AG04450 (cell line): ENCODE results near the gene OSCP1. TPM values are rescaled to one million over a fixed set of nuclear protein-coding genes. Genes with fewer than 3 reads are reported as not detected.

Experiments used
- CTCF ChIA-PET: fragments of 300-600, 350-600 bp; formaldehyde crosslinking; extraction: SDS; loops from one replicate; lab custom pipeline; 2022; ENCODE audit warnings: antibody characterized with exemption, inconsistent platforms; lab: Charles Lee
- POLR2A ChIA-PET: fragments of 350-600 bp; formaldehyde crosslinking; extraction: SDS; loops from one replicate; lab custom pipeline; 2021; ENCODE audit warnings: antibody characterized with exemption, inconsistent platforms; lab: Yijun Ruan, JAX
- DNase-seq: peaks from one replicate; pipeline ENCODE4 v3.0.0-alpha.2; 2011; ENCODE audit warnings: low read depth, low spot score
- H3K27ac ChIP-seq: one replicate; pipeline ENCODE4 v1.5.1; 2012; ENCODE audit warnings: low read depth, low read length, control low read depth
- H3K27me3 ChIP-seq: one replicate; pipeline ENCODE4 v1.6.0; 2012; ENCODE audit warnings: low read length; ENCODE audit not compliant: control insufficient read depth, insufficient read depth
- H3K4me3 ChIP-seq: 2 replicates; pipeline ENCODE4 v1.5.1; 2011; ENCODE audit warnings: mild to moderate bottlenecking, low read depth, low read length, control low read depth
- H3K9me3 ChIP-seq: 2 replicates; pipeline ENCODE4 v1.5.1; 2012; ENCODE audit warnings: low read length; ENCODE audit not compliant: control insufficient read depth, insufficient read depth
- CTCF ChIP-seq: IDR thresholded peaks from 2 replicates; pipeline ENCODE4 v1.5.1; 2011; ENCODE audit warnings: low read depth, low read length, control low read depth, inconsistent platforms
- polyA plus RNA-seq: library from polyadenylated mRNA; depleted of rRNA; stranded (reverse); fragments of >200 nt; gene quantifications from 2 replicates; pipeline ENCODE4 v1.2.3, GENCODE V29; 2011

OSCP1 gene
- polyA plus RNA-seq, 1 experiment: 7.9 TPM

GRCh38 chr1:36425791-36426190, 24.5 kb downstream of the OSCP1 start:
- ChIA-PET CTCF (no interaction called here), POLR2A (no interaction called here)
- DNase-seq: no peak
- Histone ChIP-seq H3K9me3 (no peaks in the 10 kb centered on the region), H3K27ac (no peak overlapping the region), H3K27me3 (no peaks in the 10 kb centered on the region), H3K4me3 (no peak overlapping the region)
- TF ChIP-seq CTCF: no peak

DNA sequence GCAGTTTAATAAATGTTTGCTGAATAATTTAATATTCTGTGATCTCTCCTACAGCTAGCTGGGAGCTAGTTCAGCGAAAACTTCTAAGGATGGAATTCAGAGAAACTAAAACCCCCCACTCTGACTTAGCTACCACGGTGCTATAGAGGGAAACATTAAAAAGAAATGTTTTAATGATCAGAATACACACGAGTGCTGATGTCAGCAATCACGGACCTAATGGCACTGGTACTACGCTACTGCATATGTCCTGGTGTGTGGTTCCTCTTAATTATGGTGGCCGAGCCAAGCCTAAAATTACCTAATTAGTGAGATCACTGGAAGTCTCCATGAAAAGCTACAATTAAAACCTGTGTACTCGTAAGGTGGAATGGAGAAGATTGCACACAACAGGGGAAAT, 28.6 kb downstream of the OSCP1 start:
- H3K9me3 ChIP-seq: no peaks in the 10 kb centered on the region
- no peak overlapping the region for H3K4me3 ChIP-seq
- no peak for DNase-seq
- no peak for TF ChIP-seq CTCF
- H3K27ac ChIP-seq: no peak overlapping the region
- ChIA-PET CTCF (interaction anchor here (1.0 to 1.5 kb wide), 6 partner anchors 10 to 272 kb away, joined by 3 to 11 read pairs (median 4); no protein-coding TSS in a partner anchor), POLR2A (interaction anchor here (0.6 kb wide), 1 partner anchor 327 kb away, joined by 3 read pairs; no protein-coding TSS in a partner anchor)
- H3K27me3 ChIP-seq: no peaks in the 10 kb centered on the region

DNA sequence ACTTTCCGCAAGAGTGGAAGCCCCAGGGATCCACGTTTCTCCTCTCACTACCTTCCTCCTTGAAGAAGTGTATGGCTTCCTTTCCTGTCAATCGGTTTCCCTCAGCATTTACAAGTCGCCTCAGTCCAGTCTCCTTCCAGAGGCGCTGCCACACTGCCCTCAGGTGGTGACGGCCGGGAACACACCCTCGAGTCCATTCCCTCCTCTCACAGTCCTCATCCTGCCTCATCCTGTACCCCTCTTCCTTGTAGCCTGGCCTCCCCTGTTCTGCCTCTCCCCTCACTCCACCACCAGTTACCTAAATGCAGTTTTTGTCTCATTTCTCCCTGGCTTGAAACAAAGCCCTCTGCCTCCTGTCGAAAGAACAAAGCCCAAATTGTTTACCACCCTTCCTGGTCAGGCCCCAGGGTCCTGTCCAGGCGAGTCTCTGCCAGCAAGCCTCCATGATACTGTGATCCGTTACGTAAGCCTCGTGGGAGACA, 29.4 kb downstream of the OSCP1 start:
- peak; percentile 98 for TF ChIP-seq CTCF
- DNase-seq: peak; percentile 61
- H3K27ac ChIP-seq: no peak overlapping the region

DNA sequence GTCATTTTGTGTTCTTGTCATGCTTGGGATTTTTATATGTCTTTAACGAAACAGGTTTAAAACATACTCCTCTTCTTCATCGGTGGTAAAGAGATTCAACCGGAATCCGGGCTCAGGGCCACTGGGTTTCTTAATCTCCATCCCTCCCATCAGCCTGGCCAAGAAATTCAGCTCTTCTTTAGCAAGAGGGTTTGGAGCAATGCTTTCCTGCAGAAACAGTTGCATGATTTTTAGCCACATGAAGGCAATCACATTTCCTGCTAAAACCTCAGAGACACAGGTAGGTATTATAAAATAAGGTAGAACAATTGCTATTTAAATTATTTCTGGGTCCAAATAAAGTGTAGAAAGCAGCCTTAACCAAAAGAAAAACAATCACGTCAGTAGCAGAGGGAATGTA, 29.8 kb downstream of the OSCP1 start:
- ChIA-PET POLR2A (interaction anchor here (0.7 to 2.2 kb wide), 6 partner anchors 34 to 271 kb away, joined by 3 to 18 read pairs (median 4); partner anchors contain the start of genes EVA1B, STK40 and TRAPPC3), CTCF (interaction anchor here (0.6 to 3.1 kb wide), 22 partner anchors 8 to 348 kb away, joined by 3 to 34 read pairs (median 4); partner anchors contain the start of genes EVA1B, LSM10, STK40 and TRAPPC3)
- no peak for TF ChIP-seq CTCF
- Histone ChIP-seq H3K4me3 (no peak overlapping the region), H3K27ac (no peak overlapping the region), H3K9me3 (no peaks in the 10 kb centered on the region), H3K27me3 (no peaks in the 10 kb centered on the region)
- no peak for DNase-seq

More for the DNA sequence above, 29.4 kb downstream of the OSCP1 start:
- Histone ChIP-seq H3K9me3 (no peaks in the 10 kb centered on the region), H3K4me3 (no peak overlapping the region), H3K27me3 (no peaks in the 10 kb centered on the region)
- POLR2A ChIA-PET: interaction anchor here (2.2 kb wide), 1 partner anchor 34 kb away, joined by 18 read pairs; the partner anchor contains the start of gene STK40
- CTCF ChIA-PET: interaction anchor here (1.0 to 3.1 kb wide), 7 partner anchors 8 to 272 kb away, joined by 3 to 34 read pairs (median 8); partner anchors contain the start of gene TRAPPC3

GRCh38 chr1:36419569-36419968, 30.7 kb downstream of the OSCP1 start:
- ChIA-PET CTCF (interaction anchor here (0.6 to 3.1 kb wide), 12 partner anchors 13 to 325 kb away, joined by 3 to 34 read pairs (median 5); partner anchors contain the start of genes LSM10, STK40 and TRAPPC3), POLR2A (interaction anchor here (0.7 to 2.2 kb wide), 7 partner anchors 33 to 270 kb away, joined by 3 to 18 read pairs (median 4); partner anchors contain the start of genes EVA1B, STK40 and TRAPPC3)
- no peak for DNase-seq

More at GRCh38 chr1:36419569-36419968, 30.7 kb downstream of the OSCP1 start:
- H3K27ac ChIP-seq: no peak overlapping the region
- TF ChIP-seq CTCF: no peak
- no peaks in the 10 kb centered on the region for H3K9me3 ChIP-seq
- H3K4me3 ChIP-seq: no peak overlapping the region
- H3K27me3 ChIP-seq: no peaks in the 10 kb centered on the region
